Measurements from ENCODE around the gene ZFR2. TPM values are rescaled to one million over a fixed set of nuclear protein-coding genes. Genes with fewer than 3 reads are reported as not detected.

ZFR2 gene
- total RNA-seq, 1 donor from 2014 or later, result 0.55 TPM

- DNase-seq (no peak), ATAC-seq (no peak)
- Histone ChIP-seq H3K36me3 (no peaks in the 10 kb centered on the region), H3K9me3 (no peaks in the 10 kb centered on the region), H3K4me1 (no peaks in the 10 kb centered on the region), H3K4me3 (no peak overlapping the region), H3K27ac (no peak overlapping the region), H3K27me3 (no peaks in the 10 kb centered on the region)
- intact Hi-C loops (cut with DNase I), result no loop called here
- TF ChIP-seq, protein P1, sequence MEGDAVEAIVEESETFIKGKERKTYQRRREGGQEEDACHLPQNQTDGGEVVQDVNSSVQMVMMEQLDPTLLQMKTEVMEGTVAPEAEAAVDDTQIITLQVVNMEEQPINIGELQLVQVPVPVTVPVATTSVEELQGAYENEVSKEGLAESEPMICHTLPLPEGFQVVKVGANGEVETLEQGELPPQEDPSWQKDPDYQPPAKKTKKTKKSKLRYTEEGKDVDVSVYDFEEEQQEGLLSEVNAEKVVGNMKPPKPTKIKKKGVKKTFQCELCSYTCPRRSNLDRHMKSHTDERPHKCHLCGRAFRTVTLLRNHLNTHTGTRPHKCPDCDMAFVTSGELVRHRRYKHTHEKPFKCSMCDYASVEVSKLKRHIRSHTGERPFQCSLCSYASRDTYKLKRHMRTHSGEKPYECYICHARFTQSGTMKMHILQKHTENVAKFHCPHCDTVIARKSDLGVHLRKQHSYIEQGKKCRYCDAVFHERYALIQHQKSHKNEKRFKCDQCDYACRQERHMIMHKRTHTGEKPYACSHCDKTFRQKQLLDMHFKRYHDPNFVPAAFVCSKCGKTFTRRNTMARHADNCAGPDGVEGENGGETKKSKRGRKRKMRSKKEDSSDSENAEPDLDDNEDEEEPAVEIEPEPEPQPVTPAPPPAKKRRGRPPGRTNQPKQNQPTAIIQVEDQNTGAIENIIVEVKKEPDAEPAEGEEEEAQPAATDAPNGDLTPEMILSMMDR (IDR thresholded peaks at IDR 0.05), result no peak
Observed at GRCh38 chr19:3834349-3835054, 34.3 kb downstream of the ZFR2 start.

DNA sequence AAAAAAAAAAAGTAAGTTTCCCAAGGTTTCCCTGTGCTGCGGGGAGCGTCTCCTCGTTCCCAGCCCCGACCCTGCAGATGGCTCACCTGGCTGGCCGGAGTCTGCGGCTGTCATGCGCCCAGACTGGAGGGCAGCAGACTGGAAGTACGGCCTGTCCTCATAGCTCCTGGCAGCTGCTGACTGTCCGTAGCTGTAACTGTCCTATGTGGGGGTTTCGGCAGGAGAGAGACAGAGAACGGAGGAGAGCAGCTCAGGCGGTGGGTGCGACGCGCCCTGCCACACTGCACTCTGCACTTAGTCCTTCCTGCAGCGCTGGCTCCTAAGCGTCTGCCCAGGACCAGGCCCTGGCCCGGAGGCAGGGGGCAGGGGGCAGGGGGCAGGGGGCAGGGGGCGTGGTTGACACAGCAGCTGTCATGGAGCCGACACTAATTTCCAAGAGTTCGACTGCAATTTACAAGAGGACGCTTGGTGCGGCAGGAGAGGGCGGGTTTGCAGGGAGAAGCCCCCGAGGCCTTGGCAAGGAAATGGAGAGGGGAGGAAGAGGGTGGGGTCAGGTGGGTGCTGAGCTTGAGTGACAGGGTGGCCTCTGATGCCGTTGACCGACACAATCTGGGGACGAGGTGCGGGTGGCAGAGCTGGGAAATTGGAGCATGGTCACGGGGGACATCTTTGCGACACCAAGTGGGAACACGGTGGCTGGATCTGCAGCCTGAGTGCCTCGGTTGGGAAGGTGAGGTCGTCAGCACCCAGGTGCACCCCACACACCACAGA is 35.1 kb downstream of the ZFR2 start:
- H3K4me3 ChIP-seq, result no peak overlapping the region
- intact Hi-C loops (cut with DNase I), result no loop called here
- H3K9me3 ChIP-seq, result no peaks in the 10 kb centered on the region
- no peaks in the 10 kb centered on the region for H3K4me1 ChIP-seq
- TF ChIP-seq, protein P1 (IDR thresholded peaks at IDR 0.05), result no peak
- no peak overlapping the region for H3K27ac ChIP-seq
- H3K27me3 ChIP-seq, result no peaks in the 10 kb centered on the region
- no peak for DNase-seq
- no peaks in the 10 kb centered on the region for H3K36me3 ChIP-seq
- no peak for ATAC-seq

GRCh38 chr19:3832001-3832400 is 36.8 kb downstream of the ZFR2 start:
- DNase-seq, result no peak
- Histone ChIP-seq H3K4me1 (no peaks in the 10 kb centered on the region), H3K36me3 (no peaks in the 10 kb centered on the region), H3K27me3 (no peaks in the 10 kb centered on the region), H3K27ac (no peak overlapping the region), H3K4me3 (no peak overlapping the region), H3K9me3 (no peaks in the 10 kb centered on the region)
- no peak for ATAC-seq
- intact Hi-C loops (cut with DNase I), result no loop called here
- TF ChIP-seq, protein P1 (IDR thresholded peaks at IDR 0.05), result no peak

- TF ChIP-seq, protein P1 (IDR thresholded peaks at IDR 0.05), result no peak
- no peaks in the 10 kb centered on the region for H3K36me3 ChIP-seq
- H3K4me3 ChIP-seq, result no peak overlapping the region
- ATAC-seq (no peak), DNase-seq (no peak)
- no peak overlapping the region for H3K27ac ChIP-seq
- no peaks in the 10 kb centered on the region for H3K4me1 ChIP-seq
- H3K27me3 ChIP-seq, result no peaks in the 10 kb centered on the region
- intact Hi-C loops (cut with DNase I), result no loop called here
- H3K9me3 ChIP-seq, result no peaks in the 10 kb centered on the region
Observed at GRCh38 chr19:3831601-3832000, 37.2 kb downstream of the ZFR2 start.

- DNase-seq (no peak), ATAC-seq (no peak)
- Histone ChIP-seq H3K27me3 (no peaks in the 10 kb centered on the region), H3K9me3 (no peaks in the 10 kb centered on the region), H3K4me1 (no peaks in the 10 kb centered on the region), H3K4me3 (no peak overlapping the region), H3K27ac (no peak overlapping the region), H3K36me3 (no peaks in the 10 kb centered on the region)
- intact Hi-C loops (cut with DNase I), result no loop called here
- TF ChIP-seq, protein P1 (IDR thresholded peaks at IDR 0.05), result no peak
Observed at GRCh38 chr19:3830621-3831589, 37.9 kb downstream of the ZFR2 start.
